HG03135 (cell line): ENCODE measurements around the gene SLC15A3.

Experiments
- ATAC-seq: cut with Tn5 transposase; IDR thresholded peaks from one replicate; pipeline ENCODE4 v1.9.1; 2021; ENCODE audit warnings: mild to moderate bottlenecking, moderate library complexity; ENCODE audit not compliant: unreplicated experiment

Gene SLC15A3

DNA sequence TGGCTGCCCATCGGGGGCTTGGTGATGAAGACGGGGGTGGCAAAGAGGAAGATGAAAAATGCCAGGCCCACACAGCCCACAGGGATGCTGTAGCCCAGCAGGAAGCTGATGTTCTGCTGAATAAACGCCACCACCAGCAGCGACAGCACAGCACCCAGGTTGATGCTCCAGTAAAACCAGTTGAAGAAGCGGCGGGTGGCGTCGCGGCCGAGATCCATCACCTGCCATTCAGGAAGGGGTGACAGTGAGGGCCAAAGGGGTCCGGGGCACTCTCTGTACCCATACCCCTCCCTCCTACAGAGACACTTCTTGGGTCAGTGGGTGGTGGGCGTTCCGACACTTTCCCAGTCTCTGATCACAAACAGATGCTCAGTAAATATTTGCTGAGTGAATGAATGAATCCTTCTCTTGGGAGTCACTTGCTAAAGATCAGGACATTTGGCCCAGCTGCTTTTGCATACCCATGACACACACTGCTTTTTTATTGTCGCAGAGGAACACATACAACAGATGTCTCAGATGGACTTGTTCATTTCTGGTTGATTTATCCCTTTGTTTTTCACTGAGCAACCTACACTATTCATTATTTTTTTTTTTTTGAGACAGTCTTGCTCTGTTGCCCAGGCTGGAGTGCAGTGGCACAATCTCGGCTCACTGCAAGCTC is 5.2 kb downstream of the SLC15A3 start:
- no peak for ATAC-seq

DNA sequence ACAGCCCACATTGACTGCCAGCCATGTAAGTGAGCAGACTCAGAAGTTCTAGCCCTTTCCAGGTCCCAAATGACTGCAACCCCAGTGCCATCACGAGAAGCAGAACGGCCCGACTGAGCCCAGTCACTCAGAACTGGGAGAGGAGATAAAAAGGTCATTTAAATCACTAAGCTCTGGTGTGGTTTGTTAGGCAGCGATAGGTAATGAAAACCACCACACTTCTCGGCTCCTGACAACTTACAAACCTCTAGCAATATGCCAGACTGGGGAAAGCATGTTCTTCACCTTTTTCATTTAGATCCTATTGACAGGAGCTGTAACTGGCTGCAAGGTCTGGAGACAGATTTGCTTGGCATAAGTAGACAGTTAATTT is 6.7 kb downstream of the SLC15A3 start:
- no peak for ATAC-seq

DNA sequence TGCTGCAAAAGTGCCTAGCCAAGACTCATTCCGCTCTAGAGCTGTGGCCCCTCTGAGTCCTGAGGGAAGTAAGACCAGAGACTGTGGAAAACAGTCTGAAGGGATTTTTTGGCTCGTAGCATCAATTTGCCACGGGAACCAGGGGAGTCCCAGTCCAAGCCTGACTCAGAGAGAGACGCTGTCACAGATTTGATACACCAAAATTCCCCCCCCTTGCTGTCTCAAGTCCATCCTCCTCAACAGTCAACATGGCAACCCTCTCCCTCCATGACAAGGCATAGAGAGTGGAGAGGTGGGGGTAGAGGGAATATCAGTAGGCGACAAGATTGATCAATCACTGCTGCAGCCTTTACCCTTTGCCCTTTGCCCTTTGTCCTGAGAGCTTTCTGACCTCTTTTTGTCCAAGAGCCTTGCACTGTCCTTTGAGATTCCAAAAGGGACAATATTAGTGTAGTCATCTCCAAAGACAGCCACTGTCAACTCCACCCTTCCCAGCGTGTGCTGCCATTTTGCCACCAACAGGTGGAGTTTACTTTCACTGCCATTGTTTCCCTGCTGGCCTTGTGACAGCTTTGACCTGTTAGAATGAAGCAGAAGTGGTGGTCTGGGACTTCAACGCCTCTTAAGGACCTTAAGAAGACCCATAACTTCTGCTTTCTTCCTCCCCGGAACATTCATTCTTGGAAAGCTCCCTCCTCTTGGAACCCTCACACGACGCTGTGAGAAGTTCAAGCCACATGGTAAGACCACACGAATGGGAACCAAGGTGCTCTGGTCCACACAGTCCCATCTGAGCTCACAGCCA is 7.3 kb downstream of the SLC15A3 start:
- no peak for ATAC-seq

DNA sequence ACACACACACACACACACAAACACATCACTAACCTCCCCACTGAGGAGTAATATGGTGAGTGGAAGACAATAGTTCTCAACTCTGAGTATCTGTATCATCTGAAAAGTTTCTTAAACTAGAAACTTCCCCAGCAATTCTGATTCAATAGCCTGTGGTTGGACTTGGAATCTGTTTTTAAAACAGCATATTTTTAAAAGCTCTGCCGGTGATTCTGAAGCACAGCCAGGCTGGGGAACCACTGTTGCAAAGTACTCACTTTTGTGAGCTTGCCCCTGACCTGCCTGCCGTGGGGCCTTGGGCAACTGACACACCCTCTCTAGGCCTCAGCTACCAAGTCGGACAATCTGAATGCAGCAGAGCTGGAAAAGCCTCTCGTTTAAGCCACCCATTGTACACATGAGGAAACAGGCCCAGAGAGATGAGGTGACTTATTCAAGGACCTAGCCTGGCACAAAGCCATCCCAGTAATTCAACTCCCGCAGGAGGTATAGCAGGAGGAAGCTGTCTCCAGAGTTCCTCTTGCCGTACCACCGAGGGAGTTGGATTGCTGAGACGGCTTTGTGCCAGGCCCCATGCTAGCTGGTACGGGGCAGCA is 8.9 kb downstream of the SLC15A3 start:
- ATAC-seq: no peak

- ATAC-seq: no peak
Measured at GRCh38 chr11:60942219-60942618, 9.8 kb downstream of the SLC15A3 start.

DNA sequence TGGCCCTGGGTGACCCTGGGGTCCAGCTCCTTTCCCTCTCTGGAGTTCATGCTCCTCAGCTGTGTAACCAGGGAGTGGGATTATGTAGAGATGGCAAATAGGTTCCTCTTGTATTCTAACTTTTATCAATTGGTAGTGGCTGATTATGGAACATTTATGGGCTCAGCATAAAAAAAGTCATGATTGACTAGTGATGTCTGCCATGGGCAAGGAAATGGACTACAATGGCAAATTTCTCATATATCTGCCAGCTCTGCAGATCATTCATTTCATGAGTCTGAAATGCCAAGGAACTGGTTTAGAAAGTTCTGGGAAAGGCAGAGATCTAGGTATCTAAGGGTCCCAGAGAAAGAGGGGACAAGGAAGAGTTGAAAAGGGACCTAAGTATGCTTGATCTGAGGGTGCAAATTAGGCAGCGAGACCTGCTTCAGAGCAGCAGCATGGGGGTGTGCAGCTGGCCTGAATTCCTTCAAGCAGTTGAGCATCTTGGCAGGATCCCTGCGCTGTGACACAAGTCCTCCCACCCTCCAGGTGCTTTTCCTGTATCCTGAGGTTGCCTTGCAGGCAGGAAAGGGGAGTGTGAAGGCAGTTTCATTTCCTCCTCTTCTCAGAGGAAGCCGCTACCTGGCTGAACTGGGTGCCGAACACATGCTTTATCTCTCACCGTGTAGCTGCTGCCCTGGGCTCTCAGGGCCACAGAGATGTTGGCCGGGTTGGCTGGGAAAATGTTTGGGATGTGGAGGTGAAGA is 10.4 kb downstream of the SLC15A3 start:
- ATAC-seq: no peak

GRCh38 chr11:60939855-60940254 is 12.1 kb downstream of the SLC15A3 start:
- ATAC-seq: no peak

DNA sequence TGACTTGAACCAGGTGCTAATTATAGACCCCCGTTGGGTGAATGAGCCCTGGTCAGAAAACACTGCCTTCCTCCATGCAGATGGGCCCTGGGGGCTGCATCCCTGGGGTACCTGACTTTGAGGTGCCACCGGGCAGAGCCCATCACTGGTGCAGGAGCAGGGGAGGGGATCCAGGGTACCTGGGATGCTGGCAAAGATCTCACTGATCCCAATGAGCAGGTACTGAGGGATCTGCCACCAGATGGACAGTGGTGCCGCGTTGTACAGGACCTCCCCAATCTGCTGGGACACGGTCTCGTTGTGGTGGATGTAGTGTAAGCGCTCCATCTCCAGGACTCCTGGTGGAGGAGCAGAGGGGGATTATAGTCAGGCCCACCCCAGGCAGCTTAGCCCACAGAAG is 12.7 kb downstream of the SLC15A3 start:
- no peak for ATAC-seq

GRCh38 chr11:60938500-60938899 is 13.5 kb downstream of the SLC15A3 start:
- no peak for ATAC-seq

GRCh38 chr11:60937811-60938210 is 14.2 kb downstream of the SLC15A3 start:
- no peak for ATAC-seq

GRCh38 chr11:60937144-60937527 is 14.8 kb downstream of the SLC15A3 start:
- no peak for ATAC-seq

DNA sequence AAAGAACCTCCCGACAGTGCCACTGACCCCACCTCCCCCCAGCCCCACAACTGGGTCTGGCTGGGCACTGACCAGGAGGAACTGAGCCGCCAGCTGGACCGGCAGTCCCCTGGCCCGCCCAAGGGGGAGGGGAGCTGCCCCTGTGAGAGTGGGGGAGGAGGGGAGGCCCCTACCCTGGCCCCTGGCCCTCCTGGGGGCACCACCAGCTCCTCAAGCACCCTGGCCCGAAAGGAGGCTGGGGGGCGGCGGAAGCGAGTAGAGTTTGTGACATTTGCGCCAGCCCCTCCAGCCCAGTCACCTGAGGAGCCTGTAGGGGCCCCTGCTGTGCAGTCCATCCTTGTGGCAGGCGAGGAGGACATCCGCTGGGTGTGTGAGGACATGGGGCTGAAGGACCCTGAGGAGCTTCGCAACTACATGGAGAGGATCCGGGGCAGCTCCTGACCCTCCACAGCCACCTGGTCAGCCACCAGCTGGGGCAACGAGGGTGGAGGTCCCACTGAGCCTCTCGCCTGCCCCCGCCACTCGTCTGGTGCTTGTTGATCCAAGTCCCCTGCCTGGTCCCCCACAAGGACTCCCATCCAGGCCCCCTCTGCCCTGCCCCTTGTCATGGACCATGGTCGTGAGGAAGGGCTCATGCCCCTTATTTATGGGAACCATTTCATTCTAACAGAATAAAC is 15.4 kb downstream of the SLC15A3 start:
- ATAC-seq: no peak

DNA sequence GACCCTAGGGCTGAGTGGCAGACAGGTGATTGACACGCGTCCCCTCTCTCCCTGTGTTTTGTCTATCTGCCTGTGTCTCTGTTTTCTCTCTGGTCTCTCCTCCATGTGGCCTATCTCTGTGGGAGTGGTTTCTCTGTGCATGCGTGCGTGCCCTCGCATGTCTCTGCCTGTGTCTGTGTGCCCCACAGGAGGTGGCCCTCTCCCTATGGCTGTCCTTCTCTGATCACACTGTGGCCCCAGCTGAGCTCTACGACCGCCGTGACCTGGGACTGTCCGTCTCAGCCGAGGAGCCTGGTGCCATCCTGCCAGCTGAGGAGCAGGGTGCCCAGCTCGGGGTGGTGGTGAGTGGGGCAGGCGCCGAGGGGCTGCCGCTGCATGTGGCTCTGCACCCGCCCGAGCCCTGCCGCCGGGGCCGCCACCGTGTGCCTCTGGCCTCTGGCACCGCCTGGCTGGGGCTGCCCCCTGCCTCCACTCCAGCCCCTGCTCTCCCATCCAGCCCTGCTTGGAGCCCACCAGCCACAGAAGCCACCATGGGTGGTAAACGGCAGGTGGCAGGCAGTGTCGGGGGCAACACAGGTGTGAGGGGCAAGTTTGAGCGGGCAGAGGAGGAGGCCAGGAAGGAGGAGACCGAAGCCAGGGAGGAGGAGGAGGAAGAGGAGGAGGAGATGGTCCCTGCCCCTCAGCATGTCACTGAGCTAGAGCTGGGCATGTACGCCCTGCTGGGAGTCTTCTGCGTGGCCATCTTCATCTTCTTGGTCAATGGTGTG is 16.1 kb downstream of the SLC15A3 start:
- ATAC-seq: no peak

DNA sequence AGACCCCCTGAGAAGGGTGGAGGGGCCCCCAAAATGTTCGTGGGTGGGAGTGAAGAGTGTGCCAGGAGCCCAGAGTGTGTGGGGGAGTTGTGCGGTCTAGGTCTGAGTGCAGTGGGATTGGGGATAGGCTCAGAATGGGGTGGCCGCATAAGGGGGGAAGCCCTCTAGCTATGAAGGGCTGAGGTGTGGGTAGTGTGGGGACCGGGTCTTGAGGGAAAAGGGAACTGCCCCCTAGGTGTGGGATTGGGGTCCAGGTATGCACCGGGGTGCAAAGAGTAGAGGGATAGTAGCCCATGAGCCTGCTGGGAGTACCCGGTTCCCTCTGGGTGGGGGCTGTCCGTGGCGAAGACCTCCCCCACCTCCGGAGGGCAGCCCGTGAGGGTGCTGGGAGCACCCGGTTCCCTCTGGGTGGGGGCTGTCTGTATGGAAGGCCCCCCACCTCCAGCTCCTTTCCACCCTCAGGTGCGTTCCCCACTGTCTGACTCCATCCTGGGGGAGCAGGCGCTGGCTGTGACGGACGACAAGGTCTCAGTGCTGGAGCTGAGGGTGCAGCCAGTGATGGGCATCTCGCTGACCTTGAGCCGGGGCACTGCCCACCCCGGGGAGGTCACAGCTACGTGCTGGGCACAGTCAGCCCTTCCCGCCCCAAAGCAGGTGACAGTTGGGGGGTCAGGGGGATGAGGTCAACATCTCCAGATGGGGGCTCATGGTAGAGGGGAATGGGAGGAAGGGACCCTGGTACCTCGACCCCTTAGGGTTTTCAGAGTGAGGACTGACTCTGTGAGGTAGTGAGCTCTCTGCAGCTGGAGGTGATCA is 17.0 kb downstream of the SLC15A3 start:
- ATAC-seq: no peak

GRCh38 chr11:60934124-60934789 is 17.7 kb downstream of the SLC15A3 start:
- no peak for ATAC-seq

GRCh38 chr11:60933416-60934123 is 18.4 kb downstream of the SLC15A3 start:
- no peak for ATAC-seq

DNA sequence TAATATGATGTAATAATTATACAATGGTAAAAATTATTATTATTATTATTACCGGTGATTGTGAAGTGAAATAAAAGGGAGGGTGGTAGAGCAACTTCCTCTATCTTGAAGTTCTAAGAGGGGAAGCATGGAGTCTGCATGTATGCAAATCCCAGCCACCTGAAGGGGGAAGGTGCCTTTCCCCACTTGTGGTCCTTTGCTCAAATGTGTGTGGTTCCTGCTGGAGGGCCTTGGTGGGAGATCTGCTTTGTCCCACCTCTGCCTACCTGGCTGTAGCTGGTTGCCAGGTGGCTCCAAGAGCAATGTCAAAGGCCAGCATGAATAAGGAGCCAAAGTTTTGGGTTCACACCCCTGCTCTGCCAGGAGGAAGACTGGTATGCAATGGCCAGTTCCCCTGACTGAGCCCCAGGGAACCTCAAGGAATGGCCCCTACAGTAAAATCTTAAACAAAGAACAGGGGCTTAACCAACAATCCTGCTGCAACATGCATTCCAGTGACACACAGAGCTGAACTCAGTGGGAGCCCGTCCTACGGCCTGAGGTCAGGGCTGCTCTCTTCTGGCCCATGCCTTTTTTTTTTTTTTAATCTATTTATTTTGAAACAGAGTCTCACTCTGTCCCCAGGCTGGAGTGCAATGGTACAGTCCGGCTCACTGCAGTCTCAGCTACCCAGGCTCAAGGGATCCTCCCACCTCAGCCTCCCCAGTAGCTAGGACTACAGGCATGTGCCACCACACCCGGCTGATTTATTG is 19.2 kb downstream of the SLC15A3 start:
- no peak for ATAC-seq
